ENCODE results near the gene HSPA12B. TPM values are rescaled to one million over a fixed set of nuclear protein-coding genes. Genes with fewer than 3 reads are reported as not detected.

Gene HSPA12B
- total RNA-seq, 1 experiment from 2014 or later = not detected

GRCh38 chr20:3692706-3693294 is 39.7 kb upstream of the HSPA12B start:
- intact Hi-C loops (cut with micrococcal nuclease; ENCODE audit: unreplicated experiment) = no loop called here
- no peaks in the 10 kb centered on the region for H3K27me3 ChIP-seq (replicated peaks; ENCODE audit: insufficient read depth, low read depth, low read length, poor library complexity)
- CTCF ChIA-PET = no interaction called here
- TF ChIP-seq EZH2 (IDR thresholded peaks at IDR 0.05; ENCODE audit: borderline replicate concordance, low read depth, low read length, poor library complexity, severe bottlenecking) (no peak), CTCF (conservative IDR thresholded peaks at IDR 0.05; ENCODE audit: low read depth, low read length) (no peak)
- H3K36me3 ChIP-seq (ENCODE audit: insufficient read depth, low read length, poor library complexity, severe bottlenecking) = no peaks in the 10 kb centered on the region
- DNase-seq (ENCODE audit: low spot score) = no peak
- no TSS peak for BruUV-seq (replicated peaks)
- no peaks in the 10 kb centered on the region for H3K4me1 ChIP-seq (ENCODE audit: insufficient read depth, low read length, poor library complexity, severe bottlenecking)
- POLR2A ChIA-PET (ENCODE audit: low non-redundant PET) = no interaction called here
- no peaks in the 10 kb centered on the region for H3K9me3 ChIP-seq (ENCODE audit: low read depth, low read length, poor library complexity, severe bottlenecking)
- no peak overlapping the region for H3K4me3 ChIP-seq (ENCODE audit: low read depth, low read length, poor library complexity, severe bottlenecking)
- H3K27ac ChIP-seq (ENCODE audit: low read depth, low read length, poor library complexity, severe bottlenecking) = no peak overlapping the region

GRCh38 chr20:3693376-3693775 is 39.1 kb upstream of the HSPA12B start:
- Histone ChIP-seq H3K27ac (ENCODE audit: low read depth, low read length, poor library complexity, severe bottlenecking) (no peak overlapping the region), H3K4me1 (ENCODE audit: insufficient read depth, low read length, poor library complexity, severe bottlenecking) (no peaks in the 10 kb centered on the region), H3K27me3 (replicated peaks; ENCODE audit: insufficient read depth, low read depth, low read length, poor library complexity) (no peaks in the 10 kb centered on the region), H3K36me3 (ENCODE audit: insufficient read depth, low read length, poor library complexity, severe bottlenecking) (no peaks in the 10 kb centered on the region), H3K9me3 (ENCODE audit: low read depth, low read length, poor library complexity, severe bottlenecking) (no peaks in the 10 kb centered on the region), H3K4me3 (ENCODE audit: low read depth, low read length, poor library complexity, severe bottlenecking) (no peak overlapping the region)
- BruUV-seq (replicated peaks) = no TSS peak
- TF ChIP-seq EZH2 (IDR thresholded peaks at IDR 0.05; ENCODE audit: borderline replicate concordance, low read depth, low read length, poor library complexity, severe bottlenecking) (no peak), CTCF (conservative IDR thresholded peaks at IDR 0.05; ENCODE audit: low read depth, low read length) (no peak)
- ChIA-PET CTCF (no interaction called here), POLR2A (ENCODE audit: low non-redundant PET) (no interaction called here)
- intact Hi-C loops (cut with micrococcal nuclease; ENCODE audit: unreplicated experiment) = no loop called here
- no peak for DNase-seq (ENCODE audit: low spot score)

- Histone ChIP-seq H3K4me3 (ENCODE audit: low read depth, low read length, poor library complexity, severe bottlenecking) (no peak overlapping the region), H3K27ac (ENCODE audit: low read depth, low read length, poor library complexity, severe bottlenecking) (no peak overlapping the region), H3K36me3 (ENCODE audit: insufficient read depth, low read length, poor library complexity, severe bottlenecking) (no peaks in the 10 kb centered on the region), H3K4me1 (ENCODE audit: insufficient read depth, low read length, poor library complexity, severe bottlenecking) (no peaks in the 10 kb centered on the region), H3K9me3 (ENCODE audit: low read depth, low read length, poor library complexity, severe bottlenecking) (no peaks in the 10 kb centered on the region), H3K27me3 (replicated peaks; ENCODE audit: insufficient read depth, low read depth, low read length, poor library complexity) (no peaks in the 10 kb centered on the region)
- DNase-seq (ENCODE audit: low spot score) = no peak
- ChIA-PET POLR2A (ENCODE audit: low non-redundant PET) (no interaction called here), CTCF (no interaction called here)
- TF ChIP-seq EZH2 (IDR thresholded peaks at IDR 0.05; ENCODE audit: borderline replicate concordance, low read depth, low read length, poor library complexity, severe bottlenecking) (no peak), CTCF (conservative IDR thresholded peaks at IDR 0.05; ENCODE audit: low read depth, low read length) (no peak)
- intact Hi-C loops (cut with micrococcal nuclease; ENCODE audit: unreplicated experiment) = no loop called here
- no TSS peak for BruUV-seq (replicated peaks)
Measured at GRCh38 chr20:3694864-3695263, 37.6 kb upstream of the HSPA12B start.

Data from A673 (cell line).